CD14-positive monocyte (primary cell): ENCODE measurements around the gene PHLDA2. TPM values are rescaled to one million over a fixed set of nuclear protein-coding genes. Genes with fewer than 3 reads are reported as not detected.

Experiments
- DNase-seq, 3 donors: peaks; one replicate each; pipeline ENCODE4 v3.0.0-alpha.2; 2011 to 2022
- H2AFZ ChIP-seq: 2 replicates; pipeline ENCODE4 v1.6.0; 2012; ENCODE audit warnings: mild to moderate bottlenecking, low read depth, low read length, inconsistent platforms; ENCODE audit not compliant: insufficient read depth, poor library complexity, severe bottlenecking
- H3K27ac ChIP-seq, 2 donors: 1 replicate in 1 of 2; 2 replicates in 1 of 2; pipeline ENCODE4 v1.5.1; 2012 to 2013; ENCODE audit warnings: low read length in 2 of 2, control low read depth in 1 of 2, inconsistent platforms in 1 of 2, low read depth in 1 of 2, mild to moderate bottlenecking in 1 of 2
- H3K27me3 ChIP-seq, 2 donors: one replicate each; pipeline versions ENCODE4 v1.6.0 to v1.6.1; 2011 to 2013; ENCODE audit warnings: low read length in 2 of 2; ENCODE audit not compliant: control insufficient read depth in 2 of 2, insufficient read depth in 2 of 2
- H3K36me3 ChIP-seq, 2 donors: replicated peaks in 1 of 2; 1 replicate in 1 of 2; 2 replicates in 1 of 2; pipeline versions ENCODE4 v1.5.1 to v1.6.1; 2012 to 2013; ENCODE audit warnings: low read length in 2 of 2, control low read depth in 1 of 2, inconsistent platforms in 1 of 2, mild to moderate bottlenecking in 1 of 2; ENCODE audit not compliant: insufficient read depth in 2 of 2, control insufficient read depth in 1 of 2
- H3K4me1 ChIP-seq, 2 donors: 1 replicate in 1 of 2; 2 replicates in 1 of 2; pipeline versions ENCODE4 v1.5.1 to v1.6.1; 2012 to 2013; ENCODE audit warnings: low read length in 2 of 2, control low read depth in 1 of 2, inconsistent platforms in 1 of 2, mild to moderate bottlenecking in 1 of 2, moderate library complexity in 1 of 2; ENCODE audit not compliant: insufficient read depth in 2 of 2, control insufficient read depth in 1 of 2
- H3K4me2 ChIP-seq: replicated peaks from 2 replicates; pipeline ENCODE3; 2012; ENCODE audit warnings: low read length, moderate library complexity, mild to moderate bottlenecking; ENCODE audit not compliant: poor library complexity, severe bottlenecking; ENCODE audit errors: extremely low read depth
- H3K4me3 ChIP-seq, 3 experiments: fragments of 200-600 bp in 1 of 3; sonication (generic) in 1 of 3; replicated peaks in 1 of 3; 1 replicate in 2 of 3; 2 replicates in 1 of 3; pipeline ENCODE4 v1.5.1; 2011 to 2013; ENCODE audit warnings: low read length in 3 of 3, mild to moderate bottlenecking in 3 of 3, control low read depth in 2 of 3, low read depth in 2 of 3, inconsistent platforms in 1 of 3, moderate library complexity in 1 of 3
- H3K79me2 ChIP-seq: 2 replicates; pipeline ENCODE4 v1.6.0; 2012; ENCODE audit warnings: mild to moderate bottlenecking, control low read depth, inconsistent platforms, low read length, moderate library complexity; ENCODE audit not compliant: insufficient read depth
- H3K9ac ChIP-seq: 2 replicates; pipeline ENCODE4 v1.6.0; 2017; ENCODE audit warnings: low read length, mild to moderate bottlenecking; ENCODE audit not compliant: insufficient read depth, poor library complexity, severe bottlenecking
- H3K9me3 ChIP-seq, 2 donors: replicated peaks in 1 of 2; 1 replicate in 1 of 2; 2 replicates in 1 of 2; pipeline versions ENCODE4 v1.5.1 to v1.6.1; 2012 to 2013; ENCODE audit warnings: low read length in 2 of 2, control low read depth in 1 of 2; ENCODE audit not compliant: control insufficient read depth in 1 of 2, insufficient read depth in 1 of 2
- H4K20me1 ChIP-seq: 2 replicates; pipeline ENCODE4 v1.6.0; 2012; ENCODE audit warnings: mild to moderate bottlenecking, low read length, control low read depth, moderate library complexity; ENCODE audit not compliant: insufficient read depth
- H3K27ac Mint-ChIP-seq, 7 donors: one replicate each; pipeline ENCODE4 v1.8.0; 2020; ENCODE audit warnings: mild to moderate bottlenecking in 7 of 7, mixed read lengths in 7 of 7, moderate library complexity in 6 of 7, inconsistent platforms in 2 of 7
- H3K27me3 Mint-ChIP-seq, 3 donors: one replicate each; pipeline ENCODE4 v1.8.0; 2021 to 2022; ENCODE audit warnings: low read depth in 3 of 3, mild to moderate bottlenecking in 3 of 3, mixed read lengths in 3 of 3, moderate library complexity in 3 of 3, inconsistent platforms in 1 of 3
- H3K36me3 Mint-ChIP-seq, 2 donors: one replicate each; pipeline ENCODE4 v1.8.0; 2020; ENCODE audit warnings: mixed read lengths in 2 of 2, inconsistent platforms in 1 of 2, mild to moderate bottlenecking in 1 of 2
- H3K4me1 Mint-ChIP-seq: one replicate; pipeline ENCODE4 v1.8.0; 2020; ENCODE audit warnings: mild to moderate bottlenecking, mixed read lengths
- H3K4me3 Mint-ChIP-seq, 2 donors: one replicate each; pipeline ENCODE4 v1.8.0; 2020; ENCODE audit warnings: mild to moderate bottlenecking in 2 of 2, mixed read lengths in 2 of 2, moderate library complexity in 1 of 2
- H3K9me3 Mint-ChIP-seq, 7 donors: one replicate each; pipeline ENCODE4 v1.8.0; 2020 to 2022; ENCODE audit warnings: mixed read lengths in 7 of 7, mild to moderate bottlenecking in 6 of 7, moderate library complexity in 6 of 7, inconsistent platforms in 2 of 7
- WGBS: methylation state at CpG from one replicate; pipeline ENCODE4 v1.1.5; 2013; ENCODE audit warnings: missing lambda C conversion rate; ENCODE audit not compliant: insufficient coverage; 5-methylcytosine and 5-hydroxymethylcytosine counted together
- intact Hi-C, 2 donors: fragments of 100-400 bp; cut with micrococcal nuclease; formaldehyde crosslinking; loops; one replicate each; pipeline versions ENCODE4 v1.15.0 to v1.15.1; 2023
- polyA plus RNA-seq, 3 donors: library from polyadenylated mRNA; depleted of rRNA in 1 of 3; unstranded in 2 of 3; stranded (reverse) in 1 of 3; fragments of 300-500 nt in 2 of 3; fragments of >200 nt in 1 of 3; fragmentation: Illumina TruSeq in 2 of 3; gene quantifications; 1 replicate in 2 of 3; 2 replicates in 1 of 3; pipeline ENCODE4 v1.2.3, GENCODE V29; 2012 to 2021
- TF ChIP-seq, protein P1 (sequence below): fragments of 200-600 bp; IDR thresholded peaks from one replicate; pipeline ENCODE4 v1.8.0; 2022; ENCODE audit warnings: antibody characterized with exemption, mild to moderate bottlenecking

The PHLDA2 gene
- polyA plus RNA-seq, 3 donors, result 2.6 to 54.5 (median 4.7) TPM

DNA sequence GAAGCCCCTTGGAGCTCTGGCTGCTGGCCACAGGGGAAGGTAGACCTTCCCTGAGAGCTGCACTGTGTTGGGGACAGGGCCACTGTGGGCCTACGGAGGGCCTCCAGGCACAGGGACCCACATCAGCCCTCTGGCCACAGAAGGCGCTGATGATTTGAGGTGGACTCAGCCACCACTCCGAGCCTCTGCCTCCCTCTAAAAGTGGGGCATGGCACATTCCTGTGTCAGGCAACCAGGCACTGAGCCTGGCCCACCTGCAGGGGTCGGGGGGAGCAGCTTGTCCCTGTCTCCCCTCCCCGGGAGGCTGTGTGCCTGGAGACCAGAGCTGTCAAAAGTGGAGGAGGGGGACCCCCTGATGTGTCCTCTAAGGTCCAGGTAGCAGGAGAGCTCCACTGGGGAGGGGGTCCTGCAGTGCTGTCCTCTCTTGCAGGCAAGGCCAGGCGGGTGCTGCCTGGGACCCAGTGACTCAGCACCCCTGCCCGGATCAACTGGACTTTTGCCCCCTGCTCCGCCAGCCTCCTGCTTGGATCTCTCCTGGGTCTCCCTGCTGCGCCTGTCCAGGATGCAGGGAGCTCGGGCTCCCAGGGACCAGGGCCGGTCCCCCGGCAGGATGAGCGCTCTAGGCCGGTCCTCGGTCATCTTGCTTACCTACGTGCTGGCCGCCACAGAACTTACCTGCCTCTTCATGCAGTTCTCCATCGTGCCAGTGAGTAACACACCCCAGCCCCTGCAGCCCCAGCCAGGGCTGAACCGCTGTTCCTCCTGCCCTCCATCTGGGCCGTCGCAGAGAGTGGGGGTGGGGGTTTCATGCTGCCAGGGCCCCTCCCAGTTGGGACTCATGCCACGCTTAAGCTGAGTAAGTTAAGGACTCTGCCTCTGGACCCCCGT is 26.2 kb downstream of the PHLDA2 start:
- peak overlapping the region; percentile 94 for H3K9ac ChIP-seq
- TF ChIP-seq, protein P1, sequence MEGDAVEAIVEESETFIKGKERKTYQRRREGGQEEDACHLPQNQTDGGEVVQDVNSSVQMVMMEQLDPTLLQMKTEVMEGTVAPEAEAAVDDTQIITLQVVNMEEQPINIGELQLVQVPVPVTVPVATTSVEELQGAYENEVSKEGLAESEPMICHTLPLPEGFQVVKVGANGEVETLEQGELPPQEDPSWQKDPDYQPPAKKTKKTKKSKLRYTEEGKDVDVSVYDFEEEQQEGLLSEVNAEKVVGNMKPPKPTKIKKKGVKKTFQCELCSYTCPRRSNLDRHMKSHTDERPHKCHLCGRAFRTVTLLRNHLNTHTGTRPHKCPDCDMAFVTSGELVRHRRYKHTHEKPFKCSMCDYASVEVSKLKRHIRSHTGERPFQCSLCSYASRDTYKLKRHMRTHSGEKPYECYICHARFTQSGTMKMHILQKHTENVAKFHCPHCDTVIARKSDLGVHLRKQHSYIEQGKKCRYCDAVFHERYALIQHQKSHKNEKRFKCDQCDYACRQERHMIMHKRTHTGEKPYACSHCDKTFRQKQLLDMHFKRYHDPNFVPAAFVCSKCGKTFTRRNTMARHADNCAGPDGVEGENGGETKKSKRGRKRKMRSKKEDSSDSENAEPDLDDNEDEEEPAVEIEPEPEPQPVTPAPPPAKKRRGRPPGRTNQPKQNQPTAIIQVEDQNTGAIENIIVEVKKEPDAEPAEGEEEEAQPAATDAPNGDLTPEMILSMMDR, result no peak
- DNase-seq, result no peak

DNA sequence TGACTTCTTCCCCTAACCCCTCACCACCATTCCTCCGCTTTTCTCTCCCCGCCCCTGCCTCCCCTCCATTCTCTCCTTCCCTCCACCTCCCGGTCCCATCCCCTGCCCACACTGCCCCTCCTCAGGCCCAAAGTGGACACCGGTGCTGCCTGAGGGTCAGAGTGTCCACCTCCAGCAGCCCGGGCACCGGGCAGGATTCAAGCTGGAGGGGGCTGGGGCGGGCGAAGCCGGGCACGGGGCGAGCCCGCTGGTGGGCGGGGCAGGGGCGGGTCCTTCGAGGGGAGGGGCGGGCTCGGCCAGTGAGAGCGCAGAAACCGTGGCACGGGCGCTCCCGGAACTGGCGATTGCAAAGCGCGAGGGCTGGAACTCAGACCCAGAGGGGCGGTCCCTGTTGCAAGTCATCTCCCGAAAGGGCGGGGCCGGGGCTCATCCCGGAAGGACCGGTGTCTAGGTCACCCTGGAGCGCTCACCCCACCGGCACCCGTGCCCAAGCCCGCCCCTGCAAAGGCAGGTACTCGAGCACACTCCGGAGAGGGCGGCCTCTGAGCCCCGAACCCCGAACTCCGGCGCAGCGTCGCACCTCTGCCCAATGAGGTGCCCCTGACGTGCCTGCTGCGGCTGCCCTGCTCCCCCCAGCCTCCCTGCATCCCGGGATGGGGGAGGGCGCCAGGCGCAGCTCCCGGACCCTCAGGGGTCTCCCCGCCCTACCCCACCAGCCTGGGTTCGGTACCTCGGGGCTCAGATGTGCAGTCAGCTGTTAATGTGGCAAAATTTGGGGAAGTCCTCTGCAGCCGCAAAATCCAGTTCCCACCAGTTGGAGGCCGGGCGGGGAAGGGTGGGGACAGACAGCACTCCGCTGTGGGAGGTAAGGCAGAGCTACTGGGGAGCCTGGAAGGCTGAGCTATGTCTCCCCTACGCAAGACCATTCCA is 27.1 kb downstream of the PHLDA2 start:
- Mint-ChIP-seq H3K36me3 (peaks cover 30 to 44% of the 10 kb centered on the region in 2 donors), H3K9me3 (peaks cover 7 to 13% (median 12%) of the 10 kb centered on the region in 7 donors), H3K27ac (peak overlapping the region; percentile 81 to 97 (median 90)), H3K4me1 (peaks cover 56% of the 10 kb centered on the region), H3K27me3 (peaks cover 0 to 9% (median 5%) of the 10 kb centered on the region in 3 donors), H3K4me3 (peak overlapping the region; percentile 74 to 79)
- Histone ChIP-seq H3K4me3 (peak overlapping the region; percentile 57 to 86 (median 84)), H3K27ac (peak overlapping the region; percentile 80 to 98), H3K9ac (peak overlapping the region; percentile 94), H3K36me3 (peaks cover 0 to 3% of the 10 kb centered on the region in 2 donors), H2AFZ (peak overlapping the region; percentile 73), H3K79me2 (peaks cover 6% of the 10 kb centered on the region), H4K20me1 (no peaks in the 10 kb centered on the region), H3K9me3 (peaks cover 0 to 9% of the 10 kb centered on the region in 2 donors), H3K4me2 (peak overlapping the region; percentile 77), H3K4me1 (peaks cover 59 to 67% of the 10 kb centered on the region in 2 donors), H3K27me3 (no peaks in the 10 kb centered on the region)
- TF ChIP-seq, protein P1, result no peak
- intact Hi-C loops, result no loop called here
- WGBS, result 4% methylated on average over 48 of the region's 58 CpGs
- DNase-seq, result peak; percentile 96

More for the DNA sequence above, 26.2 kb downstream of the PHLDA2 start:
- intact Hi-C loops, result no loop called here
- Histone ChIP-seq H2AFZ (peak overlapping the region; percentile 73), H3K27ac (peak overlapping the region; percentile 80 to 98), H3K4me2 (peak overlapping the region; percentile 77), H4K20me1 (no peaks in the 10 kb centered on the region), H3K79me2 (peaks cover 6% of the 10 kb centered on the region), H3K36me3 (peaks cover 0 to 3% of the 10 kb centered on the region in 2 donors), H3K9me3 (peaks cover 0 to 9% of the 10 kb centered on the region in 2 donors), H3K4me3 (peak overlapping the region; percentile 57 to 86 (median 84)), H3K27me3 (no peaks in the 10 kb centered on the region), H3K4me1 (peaks cover 50 to 58% of the 10 kb centered on the region in 2 donors)
- peaks cover 50% of the 10 kb centered on the region for H3K4me1 Mint-ChIP-seq
- H3K27ac Mint-ChIP-seq, result peak overlapping the region; percentile 74 to 97 (median 88)
- 79% methylated on average over 13 of the region's 23 CpGs for WGBS
- peaks cover 7 to 16% (median 11%) of the 10 kb centered on the region in 7 donors for H3K9me3 Mint-ChIP-seq
- H3K27me3 Mint-ChIP-seq, result peaks cover 0 to 11% (median 4%) of the 10 kb centered on the region in 3 donors
- H3K36me3 Mint-ChIP-seq, result peaks cover 29 to 49% of the 10 kb centered on the region in 2 donors
- peak overlapping the region; percentile 74 to 79 for H3K4me3 Mint-ChIP-seq
